RCC 7860 (cell line): ENCODE results near the gene A4GALT.
"Not testable (repeated sequence)": the region's sequence is repeated elsewhere in the genome, so short reads cannot be mapped to it uniquely, and the experiment has no call there.

Experiments used
- DNase-seq: peaks from one replicate; pipeline ENCODE4 v3.0.0-alpha.2; 2015; ENCODE audit warnings: low spot score
- FAIRE-seq: peaks from 2 replicates; lab custom pipeline; 2012; peaks lifted over from hg19 to GRCh38; lab: Jason Lieb, UNC

Gene A4GALT

GRCh38 chr22:42743501-42743991 is 22.9 kb upstream of the A4GALT start:
- FAIRE-seq (no peak), DNase-seq (no peak)

GRCh38 chr22:42742940-42743339 is 22.3 kb upstream of the A4GALT start:
- no peak for FAIRE-seq
- DNase-seq: no peak

- not testable (repeated sequence) for DNase-seq, FAIRE-seq
Measured at GRCh38 chr22:42740320-42740719, 19.6 kb upstream of the A4GALT start.

GRCh38 chr22:42734406-42734805 is 13.7 kb upstream of the A4GALT start:
- FAIRE-seq (no peak), DNase-seq (no peak)

- DNase-seq, FAIRE-seq: not testable (repeated sequence)
Measured at GRCh38 chr22:42733394-42733793, 12.7 kb upstream of the A4GALT start.

- FAIRE-seq (no peak), DNase-seq (no peak)
Measured at GRCh38 chr22:42732081-42732480, 11.4 kb upstream of the A4GALT start.

- FAIRE-seq: no peak
- no peak for DNase-seq
Measured at GRCh38 chr22:42726811-42727210, 6.1 kb upstream of the A4GALT start.

GRCh38 chr22:42725606-42726355 is 5.1 kb upstream of the A4GALT start:
- DNase-seq: no peak
- no peak for FAIRE-seq

GRCh38 chr22:42724062-42724461 is 3.4 kb upstream of the A4GALT start:
- FAIRE-seq: no peak
- no peak for DNase-seq

GRCh38 chr22:42721045-42721434 is 370 bp upstream of the A4GALT start:
- FAIRE-seq (no peak), DNase-seq (no peak)

GRCh38 chr22:42719656-42720262 is 911 bp downstream of the A4GALT start:
- FAIRE-seq: no peak

GRCh38 chr22:42719133-42719532 is 1.5 kb downstream of the A4GALT start:
- FAIRE-seq (no peak), DNase-seq (no peak)

More at GRCh38 chr22:42719656-42720262, 911 bp downstream of the A4GALT start:
- DNase-seq: no peak

GRCh38 chr22:42717197-42717928 is 3.3 kb downstream of the A4GALT start:
- FAIRE-seq (no peak), DNase-seq (peak; percentile 24)

GRCh38 chr22:42716649-42717127 is 4.0 kb downstream of the A4GALT start:
- FAIRE-seq: no peak
- peak; percentile 18 for DNase-seq

- FAIRE-seq (peak; percentile 81), DNase-seq (peak; percentile 67)
Measured at GRCh38 chr22:42716221-42716620, 4.4 kb downstream of the A4GALT start.

- FAIRE-seq: no peak
Measured at GRCh38 chr22:42714768-42715390, 5.8 kb downstream of the A4GALT start.

GRCh38 chr22:42714308-42714707 is 6.4 kb downstream of the A4GALT start:
- FAIRE-seq: no peak
- no peak for DNase-seq

More at GRCh38 chr22:42714768-42715390, 5.8 kb downstream of the A4GALT start:
- no peak for DNase-seq

GRCh38 chr22:42711895-42712837 is 8.5 kb downstream of the A4GALT start:
- FAIRE-seq (no peak), DNase-seq (peak; percentile 43)

GRCh38 chr22:42711281-42711731 is 9.4 kb downstream of the A4GALT start:
- no peak for DNase-seq
- FAIRE-seq: no peak

- FAIRE-seq: no peak
Measured at GRCh38 chr22:42708417-42708816, 12.3 kb downstream of the A4GALT start.

More at GRCh38 chr22:42708417-42708816, 12.3 kb downstream of the A4GALT start:
- DNase-seq: no peak
